ENCODE measurements around the gene MLC1.
"Not testable (repeated sequence)": the region's sequence is repeated elsewhere in the genome, so short reads cannot be mapped to it uniquely, and the experiment has no call there.

The MLC1 gene

GRCh38 chr22:50101870-50102565 lies 16.8 kb upstream of the MLC1 start:
- no peak for DNase-seq

DNA sequence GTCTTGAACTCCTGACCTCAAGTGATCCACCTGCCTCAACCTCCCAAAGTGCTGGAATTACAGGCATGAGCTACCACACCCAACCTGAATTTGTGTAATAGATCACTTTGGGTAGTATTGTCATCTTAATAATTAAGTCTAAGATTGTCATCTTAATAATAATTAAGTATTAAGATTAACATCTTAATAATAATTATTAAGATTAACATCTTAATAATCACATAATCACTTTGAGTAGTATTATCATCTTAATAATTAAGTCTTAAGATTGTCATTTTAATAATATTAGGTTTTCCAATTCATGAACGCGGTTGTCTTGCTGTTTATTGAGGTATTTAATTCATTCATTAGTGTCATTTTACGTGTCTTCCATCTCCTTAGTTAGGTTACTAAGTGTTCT lies 12.8 kb upstream of the MLC1 start:
- no peak for DNase-seq

- DNase-seq: no peak
Observed at GRCh38 chr22:50092342-50092741, 7.1 kb upstream of the MLC1 start.

- no peak for DNase-seq
Observed at GRCh38 chr22:50091092-50091768, 6.0 kb upstream of the MLC1 start.

DNA sequence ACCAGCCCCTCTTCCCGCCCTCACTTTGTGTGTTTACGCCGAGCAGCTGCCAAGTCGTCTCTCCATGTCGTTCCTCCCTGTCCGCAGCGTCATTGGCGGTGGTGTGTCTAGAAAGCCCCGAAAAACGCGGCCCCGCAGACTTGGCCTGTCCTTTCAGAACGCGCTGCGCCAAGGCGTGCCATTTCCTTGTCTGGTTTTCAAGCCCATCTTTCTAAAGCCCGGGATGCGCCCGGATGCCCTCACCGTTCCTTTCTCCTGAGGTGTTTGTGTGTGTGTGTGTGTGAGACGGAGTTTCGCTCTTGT lies 5.1 kb upstream of the MLC1 start:
- no peak for DNase-seq

DNA sequence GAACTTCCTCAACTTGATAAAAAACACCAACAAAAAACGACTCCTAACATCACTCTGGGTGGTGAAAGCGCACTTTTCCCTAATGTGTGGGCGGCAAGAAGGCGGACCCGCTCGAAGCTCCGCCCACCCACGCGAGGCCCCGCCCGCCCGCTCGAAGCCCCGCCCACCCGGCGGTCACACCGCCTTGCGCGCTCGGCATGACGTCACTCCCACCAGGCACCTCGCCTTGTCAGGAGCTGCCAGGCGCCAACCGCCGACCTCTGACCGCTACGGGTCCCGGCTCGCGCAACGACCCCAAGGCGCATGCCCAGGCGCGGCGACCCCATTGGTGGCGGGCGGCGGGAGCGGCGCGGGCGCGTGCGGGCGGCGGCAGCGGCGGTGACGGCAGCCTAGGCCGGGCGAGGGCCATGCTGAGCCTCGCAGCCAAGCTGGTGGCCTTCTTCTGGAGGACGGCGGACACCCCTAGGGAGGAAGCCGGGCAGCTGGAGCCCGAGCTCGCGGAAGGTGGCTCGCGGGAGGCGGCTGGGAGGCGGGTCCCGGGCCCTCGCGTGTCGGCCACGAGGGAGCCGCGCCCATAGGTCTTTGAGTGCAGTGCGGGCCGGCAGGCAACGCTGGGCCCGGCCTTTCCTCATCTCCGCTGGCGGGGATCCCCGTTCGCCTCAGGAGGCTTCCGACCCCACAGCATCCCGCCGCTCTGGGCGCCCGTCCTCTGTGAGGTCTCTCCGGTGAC lies 4.6 kb upstream of the MLC1 start, which contains the start of gene MOV10L1:
MOV10L1 (plus strand) TSS at position 325 of the 730 bp plus-strand sequence; CDS start at position 408, 83 bp downstream.
- no peak for DNase-seq

- no peak for DNase-seq
Observed at GRCh38 chr22:50089231-50089630, 4.0 kb upstream of the MLC1 start.

GRCh38 chr22:50088096-50088495 lies 2.9 kb upstream of the MLC1 start:
- DNase-seq: no peak

DNA sequence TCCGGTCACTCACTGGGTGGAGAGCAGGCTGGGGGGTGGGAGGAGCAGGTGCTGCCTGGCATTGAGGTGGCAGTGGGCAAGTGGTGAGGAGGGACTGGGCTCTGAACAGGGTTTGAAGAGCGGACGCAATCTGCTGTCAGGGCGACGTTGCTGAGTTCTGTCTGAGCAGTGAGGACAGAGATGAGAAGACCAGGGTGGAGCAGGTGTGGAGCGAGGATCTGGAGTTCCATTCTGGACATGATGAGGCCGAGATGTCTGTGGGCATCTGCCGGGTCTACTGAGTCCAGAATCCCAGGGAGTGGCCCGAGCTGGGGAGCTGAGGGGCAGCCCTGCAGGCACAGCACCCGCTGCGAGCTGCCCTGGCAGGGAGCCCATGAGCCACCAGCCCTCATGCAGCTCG lies 2.4 kb upstream of the MLC1 start:
- DNase-seq: no peak

- DNase-seq: not testable (repeated sequence)
Observed at GRCh38 chr22:50086975-50087374, 1.7 kb upstream of the MLC1 start.

DNA sequence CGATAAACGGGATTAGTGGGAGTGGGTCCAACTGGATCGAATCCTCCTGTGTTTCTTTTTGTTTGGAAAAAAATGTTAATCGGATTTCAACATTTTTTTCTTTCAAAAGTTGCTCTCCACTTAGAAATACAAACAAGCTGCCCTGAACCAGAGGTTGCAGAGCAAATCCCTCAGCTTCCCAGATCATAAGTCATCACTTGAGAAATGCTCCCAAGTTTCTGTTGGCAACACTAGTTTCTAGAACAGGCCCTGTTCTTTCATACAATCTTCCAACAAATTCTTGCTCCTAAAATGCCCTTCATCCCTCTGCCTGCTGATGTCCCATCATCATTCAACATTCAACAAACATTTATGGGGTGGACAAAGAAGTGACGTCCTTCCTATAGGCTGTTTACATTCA lies 1.3 kb upstream of the MLC1 start:
- no peak for DNase-seq

DNA sequence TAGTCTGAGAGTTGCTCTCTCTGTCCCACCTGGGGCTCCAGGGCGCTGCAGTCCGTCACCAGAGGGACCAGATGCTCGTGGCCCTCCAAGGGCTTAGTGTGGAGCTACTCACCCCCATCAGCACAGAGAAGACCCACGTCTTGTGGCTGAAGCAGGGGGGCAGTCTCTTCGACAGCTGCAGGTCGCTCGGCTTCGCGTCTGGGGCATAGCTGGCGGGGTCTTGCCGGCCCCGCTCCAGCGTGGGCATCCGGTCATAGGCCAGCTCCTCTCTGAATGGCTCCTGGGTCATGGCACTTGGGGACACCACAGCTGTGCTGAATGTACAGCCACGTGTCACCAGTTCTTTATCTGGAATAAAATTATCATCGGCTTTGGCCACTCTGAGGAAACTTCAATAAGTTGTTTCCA lies 608 bp downstream of the MLC1 start:
- DNase-seq: no peak

DNA sequence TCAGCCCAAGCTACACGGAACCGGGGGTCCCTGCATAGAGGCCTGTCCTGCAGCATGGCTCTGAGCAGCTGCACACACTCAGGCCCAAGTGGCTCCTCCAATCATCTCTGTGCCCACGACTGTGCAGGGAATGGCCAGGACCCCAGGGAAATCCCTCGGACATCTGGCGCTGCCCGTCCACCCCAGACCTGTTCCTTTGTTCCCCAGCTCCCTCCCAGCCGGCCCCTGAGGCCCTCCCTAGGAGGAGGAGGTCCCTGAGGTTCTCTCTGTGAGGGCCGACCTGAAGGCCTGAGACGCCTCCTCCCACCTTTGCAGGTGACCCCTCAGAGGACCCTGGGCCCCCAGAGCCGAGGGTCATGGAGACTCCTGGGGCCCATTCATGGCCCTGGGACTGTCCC lies 1.1 kb downstream of the MLC1 start:
- DNase-seq: no peak

DNA sequence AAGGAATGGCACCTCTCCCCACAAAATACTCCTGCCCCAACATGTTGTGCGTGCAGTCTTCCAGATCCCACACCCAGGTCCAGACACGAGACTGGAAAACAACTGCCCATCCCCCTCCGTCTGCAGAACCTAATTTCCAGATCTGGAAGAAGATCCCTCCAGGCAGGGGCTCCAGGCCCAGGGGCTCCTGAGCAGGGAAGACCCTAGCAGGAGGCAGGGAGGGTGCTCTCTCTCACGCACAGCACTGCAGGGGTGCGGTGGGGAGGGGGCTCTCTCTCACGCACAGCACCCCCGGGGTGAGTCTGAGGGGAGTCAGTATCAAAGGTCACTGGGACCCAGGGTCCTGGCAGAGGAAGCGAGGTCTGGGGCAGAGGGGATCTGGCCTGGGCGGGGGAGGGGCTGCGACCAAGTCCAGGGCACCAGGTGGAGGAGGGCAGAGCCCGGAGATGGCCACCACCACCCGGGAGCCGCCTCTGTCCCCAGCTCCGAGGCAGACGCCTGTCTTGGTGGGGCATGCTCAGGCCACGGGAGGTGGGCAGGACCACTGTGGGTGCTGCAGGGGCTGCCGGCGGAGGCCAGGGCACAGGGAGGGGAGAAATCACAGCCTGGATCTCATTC lies 1.7 kb downstream of the MLC1 start:
- no peak for DNase-seq

DNA sequence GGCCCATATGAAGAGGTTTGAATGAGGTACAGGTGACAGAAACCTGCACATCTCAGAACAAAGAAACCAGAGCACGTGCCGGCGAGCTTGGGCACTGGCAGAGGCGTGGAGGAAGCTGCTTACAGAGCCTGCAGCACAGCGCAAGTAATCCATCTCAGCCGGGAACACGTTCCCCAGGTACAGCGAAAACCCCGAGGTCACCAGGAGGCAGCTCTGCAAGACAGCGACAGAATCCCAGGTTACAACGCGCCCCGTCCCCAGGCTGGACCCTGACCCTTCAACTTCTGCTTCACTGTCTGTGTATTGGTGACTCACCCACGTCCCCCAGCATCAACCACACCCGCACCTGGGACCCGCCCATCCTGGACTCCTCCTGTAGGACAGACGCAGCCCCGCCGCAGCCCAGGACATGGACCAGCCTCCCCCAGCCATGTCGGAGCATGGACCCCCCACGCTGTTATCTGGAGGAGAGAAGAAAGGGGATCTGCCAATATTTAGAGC lies 2.2 kb downstream of the MLC1 start:
- DNase-seq: no peak

DNA sequence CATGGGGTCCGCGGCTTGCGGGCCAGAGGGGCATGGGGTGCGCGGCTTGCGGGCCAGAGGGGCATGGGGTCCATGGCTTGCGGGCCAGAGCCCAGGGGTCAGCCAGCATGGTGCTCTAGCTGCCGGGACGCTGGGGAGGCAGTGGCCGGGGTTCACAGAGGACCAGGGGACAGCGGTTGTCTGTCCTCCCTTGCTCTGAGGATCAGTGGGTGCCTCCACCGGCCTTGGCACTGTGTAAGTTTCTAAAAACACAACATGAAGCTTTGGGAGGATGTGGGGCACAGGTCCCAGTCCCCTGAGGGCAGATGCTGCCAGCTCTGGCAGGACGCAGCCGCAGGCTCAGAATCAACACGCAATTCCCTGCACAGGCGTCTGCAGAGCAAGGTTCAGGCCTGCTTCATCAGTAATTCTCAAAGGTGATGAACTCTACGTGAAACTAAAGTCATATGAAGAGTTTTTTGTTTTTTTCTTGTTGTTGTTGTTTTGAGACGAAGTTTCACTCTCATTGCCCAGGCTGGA lies 3.0 kb downstream of the MLC1 start:
- no peak for DNase-seq

GRCh38 chr22:50081426-50082196 lies 3.6 kb downstream of the MLC1 start:
- no peak for DNase-seq

- no peak for DNase-seq
Observed at GRCh38 chr22:50080077-50080465, 5.2 kb downstream of the MLC1 start.

GRCh38 chr22:50078761-50079160 lies 6.5 kb downstream of the MLC1 start:
- DNase-seq: no peak

GRCh38 chr22:50078246-50078645 lies 7.0 kb downstream of the MLC1 start:
- no peak for DNase-seq

GRCh38 chr22:50076646-50077535 lies 8.3 kb downstream of the MLC1 start:
- DNase-seq: no peak

Data from hippocampal formation (tissue), 2 donors.